KMS-11 (cell line): ENCODE data around the gene KCND2.

Experiments used
- H2AFZ ChIP-seq: fragments of 200-600 bp; sonication (generic); 2 replicates; pipeline ENCODE4 v1.6.1; 2016; ENCODE audit warnings: antibody characterized with exemption, mixed run types, low read depth
- H3K27ac ChIP-seq: fragments of 200-600 bp; sonication (generic); 2 replicates; pipeline ENCODE4 v1.6.1; 2016; ENCODE audit warnings: mild to moderate bottlenecking, mixed run types
- H3K27me3 ChIP-seq: fragments of 200-600 bp; sonication (generic); 2 replicates; pipeline ENCODE4 v1.6.1; 2017; ENCODE audit warnings: mild to moderate bottlenecking, low read depth, mixed run types, moderate library complexity; ENCODE audit not compliant: insufficient read depth
- H3K36me3 ChIP-seq: fragments of 200-600 bp; sonication (generic); 2 replicates; pipeline ENCODE4 v1.6.1; 2017; ENCODE audit warnings: mild to moderate bottlenecking, mixed run types; ENCODE audit not compliant: insufficient read depth
- H3K4me1 ChIP-seq: fragments of 200-600 bp; sonication (generic); 2 replicates; pipeline ENCODE4 v1.6.1; 2016; ENCODE audit warnings: mild to moderate bottlenecking, low read depth, mixed run types; ENCODE audit not compliant: poor library complexity, severe bottlenecking
- H3K4me2 ChIP-seq: fragments of 200-600 bp; sonication (generic); 2 replicates; pipeline ENCODE4 v1.7.0; 2016; ENCODE audit warnings: mild to moderate bottlenecking, mixed run types
- H3K4me3 ChIP-seq: fragments of 200-600 bp; sonication (generic); IDR thresholded peaks from 2 replicates; pipeline ENCODE4 v1.6.1; 2017; ENCODE audit warnings: low read depth, low read length, mixed read lengths; ENCODE audit not compliant: insufficient read depth
- H3K79me2 ChIP-seq: fragments of 200-600 bp; sonication (generic); 2 replicates; pipeline ENCODE4 v1.6.1; 2016; ENCODE audit warnings: low read depth, mixed run types; ENCODE audit not compliant: insufficient read depth
- H3K9ac ChIP-seq: fragments of 200-600 bp; sonication (generic); 2 replicates; pipeline ENCODE4 v1.6.1; 2016; ENCODE audit warnings: mild to moderate bottlenecking, mixed run types
- H4K20me1 ChIP-seq: fragments of 200-600 bp; sonication (generic); 2 replicates; pipeline ENCODE4 v1.6.1; 2016; ENCODE audit warnings: mild to moderate bottlenecking, mixed run types; ENCODE audit not compliant: insufficient read depth
- TF ChIP-seq, protein P1 (sequence below): fragments of 200-600 bp; sonication (generic); conservative IDR thresholded peaks from 2 replicates; pipeline ENCODE4 v1.6.1; 2017; ENCODE audit warnings: low read depth, mild to moderate bottlenecking, antibody characterized with exemption, low read length, moderate library complexity, mixed read lengths

KCND2 gene

GRCh38 chr7:120332433-120332832, 59.5 kb downstream of the KCND2 start:
- Histone ChIP-seq H3K27ac (no peak overlapping the region), H3K4me2 (no peak overlapping the region), H3K36me3 (no peaks in the 10 kb centered on the region), H4K20me1 (no peaks in the 10 kb centered on the region), H3K4me3 (no peak overlapping the region), H3K79me2 (no peaks in the 10 kb centered on the region), H3K27me3 (no peaks in the 10 kb centered on the region), H2AFZ (no peak overlapping the region), H3K4me1 (no peaks in the 10 kb centered on the region), H3K9ac (no peak overlapping the region)
- TF ChIP-seq, protein P1, sequence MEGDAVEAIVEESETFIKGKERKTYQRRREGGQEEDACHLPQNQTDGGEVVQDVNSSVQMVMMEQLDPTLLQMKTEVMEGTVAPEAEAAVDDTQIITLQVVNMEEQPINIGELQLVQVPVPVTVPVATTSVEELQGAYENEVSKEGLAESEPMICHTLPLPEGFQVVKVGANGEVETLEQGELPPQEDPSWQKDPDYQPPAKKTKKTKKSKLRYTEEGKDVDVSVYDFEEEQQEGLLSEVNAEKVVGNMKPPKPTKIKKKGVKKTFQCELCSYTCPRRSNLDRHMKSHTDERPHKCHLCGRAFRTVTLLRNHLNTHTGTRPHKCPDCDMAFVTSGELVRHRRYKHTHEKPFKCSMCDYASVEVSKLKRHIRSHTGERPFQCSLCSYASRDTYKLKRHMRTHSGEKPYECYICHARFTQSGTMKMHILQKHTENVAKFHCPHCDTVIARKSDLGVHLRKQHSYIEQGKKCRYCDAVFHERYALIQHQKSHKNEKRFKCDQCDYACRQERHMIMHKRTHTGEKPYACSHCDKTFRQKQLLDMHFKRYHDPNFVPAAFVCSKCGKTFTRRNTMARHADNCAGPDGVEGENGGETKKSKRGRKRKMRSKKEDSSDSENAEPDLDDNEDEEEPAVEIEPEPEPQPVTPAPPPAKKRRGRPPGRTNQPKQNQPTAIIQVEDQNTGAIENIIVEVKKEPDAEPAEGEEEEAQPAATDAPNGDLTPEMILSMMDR, result no peak

DNA sequence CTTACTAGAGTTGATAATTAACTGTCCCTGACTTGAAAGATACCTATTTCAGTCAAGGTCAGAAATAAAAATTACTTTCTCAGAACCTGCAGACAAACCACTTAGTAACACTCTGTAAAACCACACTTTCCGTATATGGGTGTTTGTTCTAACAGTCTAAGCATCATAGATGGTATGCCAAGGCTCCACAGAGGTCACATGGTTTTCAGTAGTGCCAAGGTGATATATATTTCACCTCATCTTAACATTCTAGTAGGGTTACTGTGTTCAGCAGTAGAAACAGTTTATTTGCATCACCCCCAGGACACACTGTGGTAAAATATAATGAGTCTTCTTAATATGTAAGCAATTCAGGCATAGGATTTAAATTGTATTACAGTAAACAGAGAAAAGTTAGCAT, 61.5 kb downstream of the KCND2 start:
- Histone ChIP-seq H3K9ac (no peak overlapping the region), H3K27ac (no peak overlapping the region), H3K4me3 (no peak overlapping the region), H2AFZ (no peak overlapping the region), H3K79me2 (no peaks in the 10 kb centered on the region), H3K4me2 (no peak overlapping the region), H3K4me1 (no peaks in the 10 kb centered on the region), H3K36me3 (no peaks in the 10 kb centered on the region), H3K27me3 (no peaks in the 10 kb centered on the region), H4K20me1 (no peaks in the 10 kb centered on the region)
- TF ChIP-seq, protein P1, result no peak

- H2AFZ ChIP-seq, result no peak overlapping the region
These were observed 64.4 kb downstream of the KCND2 start for GRCh38 chr7:120337308-120337907.

DNA sequence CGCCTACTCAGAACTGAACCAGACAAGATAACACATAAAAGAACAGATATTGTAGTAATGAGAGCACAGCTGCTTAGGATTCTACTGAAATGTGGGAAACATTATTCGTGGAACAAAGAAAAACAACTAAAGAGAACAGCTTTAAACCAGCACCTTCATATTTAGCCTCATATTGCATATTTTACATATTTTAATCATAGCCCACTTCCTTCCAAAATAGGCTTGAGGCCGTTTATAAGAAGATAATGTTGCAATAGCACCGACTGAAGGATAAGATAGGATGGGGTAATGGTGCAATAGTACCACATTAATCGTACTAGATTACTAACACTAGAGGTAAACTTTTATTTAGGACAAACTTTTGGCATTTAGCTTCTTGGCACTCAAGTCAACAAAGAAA, 71.3 kb downstream of the KCND2 start:
- no peaks in the 10 kb centered on the region for H3K79me2 ChIP-seq
- H3K27ac ChIP-seq, result no peak overlapping the region
- no peak overlapping the region for H3K4me3 ChIP-seq
- no peak overlapping the region for H2AFZ ChIP-seq
- TF ChIP-seq, protein P1, result no peak
- H3K27me3 ChIP-seq, result no peaks in the 10 kb centered on the region
- no peaks in the 10 kb centered on the region for H3K36me3 ChIP-seq
- no peaks in the 10 kb centered on the region for H3K4me1 ChIP-seq
- no peak overlapping the region for H3K4me2 ChIP-seq
- no peak overlapping the region for H3K9ac ChIP-seq
- no peaks in the 10 kb centered on the region for H4K20me1 ChIP-seq

More at GRCh38 chr7:120337308-120337907, 64.4 kb downstream of the KCND2 start:
- H3K79me2 ChIP-seq, result no peaks in the 10 kb centered on the region
- H3K36me3 ChIP-seq, result no peaks in the 10 kb centered on the region
- H3K27me3 ChIP-seq, result no peaks in the 10 kb centered on the region
- no peaks in the 10 kb centered on the region for H3K4me1 ChIP-seq
- no peaks in the 10 kb centered on the region for H4K20me1 ChIP-seq
- H3K27ac ChIP-seq, result no peak overlapping the region
- H3K9ac ChIP-seq, result no peak overlapping the region
- no peak overlapping the region for H3K4me3 ChIP-seq
- no peak overlapping the region for H3K4me2 ChIP-seq
- TF ChIP-seq, protein P1, result peak; percentile 87
